ENCODE data around the gene AGBL1.

Gene AGBL1

GRCh38 chr15:86645925-86646500, 566.3 kb downstream of the AGBL1 start:
- DNase-seq (ENCODE audit: low read depth), result no peak

GRCh38 chr15:86647810-86648440, 568.3 kb downstream of the AGBL1 start:
- no peak for DNase-seq (ENCODE audit: low read depth)

- DNase-seq (ENCODE audit: low read depth), result no peak
Measured at GRCh38 chr15:86649277-86649676, 569.6 kb downstream of the AGBL1 start.

- peak; percentile 6 for DNase-seq (ENCODE audit: low read depth)
Measured at GRCh38 chr15:86650094-86650493, 570.4 kb downstream of the AGBL1 start.

- DNase-seq (ENCODE audit: low read depth), result no peak
Measured at GRCh38 chr15:86653344-86654197, 573.9 kb downstream of the AGBL1 start.

- no peak for DNase-seq (ENCODE audit: low read depth)
Measured at GRCh38 chr15:86654501-86654900, 574.8 kb downstream of the AGBL1 start.

GRCh38 chr15:86657305-86657704, 577.6 kb downstream of the AGBL1 start:
- DNase-seq (ENCODE audit: low read depth), result no peak

- no peak for DNase-seq (ENCODE audit: low read depth)
Measured at GRCh38 chr15:86659724-86660411, 580.2 kb downstream of the AGBL1 start.

GRCh38 chr15:86661580-86661979, 581.9 kb downstream of the AGBL1 start:
- DNase-seq (ENCODE audit: low read depth), result no peak

- DNase-seq (ENCODE audit: low read depth), result no peak
Measured at GRCh38 chr15:86663304-86663703, 583.6 kb downstream of the AGBL1 start.

GRCh38 chr15:86663979-86664378, 584.3 kb downstream of the AGBL1 start:
- DNase-seq (ENCODE audit: low read depth), result no peak

GRCh38 chr15:86664581-86664980, 584.9 kb downstream of the AGBL1 start:
- no peak for DNase-seq (ENCODE audit: low read depth)

- no peak for DNase-seq (ENCODE audit: low read depth)
Measured at GRCh38 chr15:86676002-86676401, 596.3 kb downstream of the AGBL1 start.

- no peak for DNase-seq (ENCODE audit: low read depth)
Measured at GRCh38 chr15:86677278-86677677, 597.6 kb downstream of the AGBL1 start.

- no peak for DNase-seq (ENCODE audit: low read depth)
Measured at GRCh38 chr15:86685263-86685662, 605.6 kb downstream of the AGBL1 start.

GRCh38 chr15:86689006-86689405, 609.3 kb downstream of the AGBL1 start:
- DNase-seq (ENCODE audit: low read depth), result no peak

- no peak for DNase-seq (ENCODE audit: low read depth)
Measured at GRCh38 chr15:86690566-86690965, 610.9 kb downstream of the AGBL1 start.

GRCh38 chr15:86691091-86691663, 611.5 kb downstream of the AGBL1 start:
- DNase-seq (ENCODE audit: low read depth), result no peak

- no peak for DNase-seq (ENCODE audit: low read depth)
Measured at GRCh38 chr15:86700864-86701610, 621.4 kb downstream of the AGBL1 start.

GRCh38 chr15:86701611-86701963, 621.9 kb downstream of the AGBL1 start:
- DNase-seq (ENCODE audit: low read depth), result no peak

GRCh38 chr15:86706813-86707212, 627.1 kb downstream of the AGBL1 start:
- no peak for DNase-seq (ENCODE audit: low read depth)

GRCh38 chr15:86711476-86711875, 631.8 kb downstream of the AGBL1 start:
- DNase-seq (ENCODE audit: low read depth), result no peak

Measured in stromal cell of bone marrow (primary cell).